ENCODE data around the gene MTOR.

- TF ChIP-seq EZH2 (IDR thresholded peaks at IDR 0.05; ENCODE audit: insufficient read depth, poor library complexity, severe bottlenecking), result no peak
- TF ChIP-seq EZH2phosphoT487 (IDR thresholded peaks at IDR 0.05; ENCODE audit: insufficient read depth, low read depth), result no peak
Measured at GRCh38 chr1:11138952-11139351, 123.4 kb downstream of the MTOR start.
